ENCODE measurements around the gene RAD51. TPM values are rescaled to one million over a fixed set of nuclear protein-coding genes. Genes with fewer than 3 reads are reported as not detected.

The RAD51 gene
- total and polyA plus RNA-seq, 9 of the 15 experiments (the other 6 are each of a cell fraction or from before 2014, with no cell fraction given) = 16.0 to 63.8 (median 34.6) TPM

DNA sequence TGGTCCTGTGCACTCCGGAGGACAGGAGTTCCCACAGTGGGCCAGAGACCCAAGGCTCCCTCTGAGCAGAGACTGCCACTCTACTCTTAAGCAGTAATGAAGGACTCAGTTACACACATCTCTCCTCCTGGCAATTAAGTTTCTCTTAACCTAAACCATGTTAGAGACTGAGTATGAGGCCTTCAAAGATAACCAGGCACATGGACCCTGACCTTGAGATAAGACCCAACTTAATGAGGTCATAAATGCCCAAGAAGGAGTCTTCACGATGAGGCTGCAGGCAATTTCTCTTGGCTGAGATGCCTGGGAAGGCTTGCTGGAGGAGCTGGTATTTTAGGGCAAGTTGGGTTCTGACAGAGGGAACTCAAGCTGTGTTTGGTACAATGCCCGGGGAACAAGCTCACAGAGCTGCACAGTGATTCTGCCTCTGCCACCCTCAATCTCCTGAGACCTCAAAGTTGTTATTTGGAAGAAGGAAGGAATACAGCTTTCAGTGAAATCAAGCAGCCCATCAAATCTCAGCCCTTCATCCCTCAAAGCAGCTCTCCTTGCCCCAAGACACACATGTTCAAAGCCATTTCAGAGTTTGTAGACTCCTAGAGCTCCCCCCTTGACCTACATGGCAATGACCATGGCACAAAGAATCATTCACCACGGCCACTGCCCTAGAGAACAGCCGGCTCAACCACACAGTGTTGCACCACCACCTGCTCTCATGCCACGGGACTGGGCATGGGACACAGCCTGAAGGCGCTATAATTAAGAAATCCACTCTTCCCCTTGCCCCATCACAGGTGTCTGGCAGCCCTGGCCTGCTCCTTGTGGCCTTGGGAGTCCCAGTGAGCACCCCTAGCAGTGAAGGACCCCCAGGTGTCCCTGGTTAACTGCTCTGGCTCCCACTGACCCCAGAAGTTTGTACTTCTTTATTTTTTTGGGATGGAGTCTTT is 53.0 kb downstream of the RAD51 start:
- FAIRE-seq (peak; percentile 51), ATAC-seq (no peak), DNase-seq (ENCODE audit: extremely low read depth in 1 of 4, low spot score in 3 of 4) (peak in 1 of 4 experiments; percentile 53)
- in situ Hi-C loops (cut with MboI) (no loop called here), intact Hi-C loops (cut with micrococcal nuclease) (loop anchor here (2.0 kb wide), 2 partner anchors 35 to 147 kb away; partner anchors contain the start of gene VPS18)
- Histone ChIP-seq H3K4me1 (replicated peaks in 1 of 2; ENCODE audit: control insufficient read depth in 2 of 2, insufficient read depth in 2 of 2, low read length in 2 of 2) (peaks cover 55 to 61% of the 10 kb centered on the region in 2 experiments), H3K9me3 (replicated peaks; ENCODE audit: control insufficient read depth, insufficient read depth, low read depth, low read length) (no peaks in the 10 kb centered on the region), H3K4me2 (ENCODE audit: insufficient read depth, low read length) (peak overlapping the region; percentile 21; the same call in 1 of the 2 replicates), H3K27ac (ENCODE audit: extremely low read depth, low read depth, low read length) (peak overlapping the region; percentile 45; the same call in 2 of the 3 replicates), H3K9me1 (ENCODE audit: control insufficient read depth, insufficient read depth, low read length) (no peaks in the 10 kb centered on the region), H3K79me2 (ENCODE audit: control insufficient read depth, insufficient read depth, low read length) (peaks cover 61% of the 10 kb centered on the region), H2AFZ (ENCODE audit: low read depth, low read length) (no peak overlapping the region), H3K4me3 (no peak overlapping the region), H4K20me1 (replicated peaks; ENCODE audit: control insufficient read depth, insufficient read depth, low read length) (peaks cover 8% of the 10 kb centered on the region; the same call in 1 of the 2 replicates), H3K27me3 (ENCODE audit: control insufficient read depth in 2 of 2, insufficient read depth in 2 of 2, low read length in 2 of 2) (no peaks in the 10 kb centered on the region), H3K36me3 (ENCODE audit: control insufficient read depth, insufficient read depth, low read length) (peaks cover 90% of the 10 kb centered on the region), H3K9ac (ENCODE audit: insufficient read depth in 1 of 2, low read depth in 2 of 2, low read length in 2 of 2) (peak overlapping the region in 1 of 2 experiments; percentile 78; a peak in 1 of 4 replicates)
- ChIA-PET CTCF (ENCODE audit: low intra/inter-chr PET ratio) (interaction anchor here (0.6 to 1.3 kb wide), 3 partner anchors 34 to 159 kb away, joined by 3 to 5 read pairs (median 5); no protein-coding TSS in a partner anchor), POLR2A (interaction anchor here (0.7 to 3.0 kb wide), 9 partner anchors 8 to 235 kb away, joined by 3 to 9 read pairs (median 4); partner anchors contain the start of genes GCHFR and RPUSD2)
- 65% methylated on average over 7 of the region's 7 CpGs for WGBS (ENCODE audit: insufficient coverage, low coverage, missing lambda C conversion rate)
- no TSS peak for BruUV-seq (replicated peaks)
- no peak; the same call in 1 of the 2 replicates for TF ChIP-seq RBFOX2 (IDR thresholded peaks at IDR 0.05; ENCODE audit: low read depth, low read length)
- TF ChIP-seq EGR1 (conservative IDR thresholded peaks at IDR 0.05) = no peak
- no peak for TF ChIP-seq YBX1 (IDR thresholded peaks at IDR 0.05)
- no peak for TF ChIP-seq SRSF1 (IDR thresholded peaks at IDR 0.05; ENCODE audit: low read depth, low read length)
- TF ChIP-seq MAZ (CRISPR knock-in tag; conservative IDR thresholded peaks at IDR 0.05 in 1 of 2, IDR thresholded peaks at IDR 0.05 in 1 of 2) = no peak
- TF ChIP-seq FOXP4 (CRISPR knock-in tag; IDR thresholded peaks at IDR 0.05; ENCODE audit: borderline replicate concordance) = no peak
- no peak for TF ChIP-seq TCF15 (CRISPR knock-in tag; IDR thresholded peaks at IDR 0.05)
- TF ChIP-seq FIP1L1 (IDR thresholded peaks at IDR 0.05; ENCODE audit: low read depth, low read length, poor library complexity, severe bottlenecking) = no peak
- no peak for TF ChIP-seq ZNF444 (CRISPR knock-in tag; IDR thresholded peaks at IDR 0.05)
- no peak for TF ChIP-seq CREB5 (CRISPR knock-in tag; IDR thresholded peaks at IDR 0.05)
- TF ChIP-seq, protein P1, sequence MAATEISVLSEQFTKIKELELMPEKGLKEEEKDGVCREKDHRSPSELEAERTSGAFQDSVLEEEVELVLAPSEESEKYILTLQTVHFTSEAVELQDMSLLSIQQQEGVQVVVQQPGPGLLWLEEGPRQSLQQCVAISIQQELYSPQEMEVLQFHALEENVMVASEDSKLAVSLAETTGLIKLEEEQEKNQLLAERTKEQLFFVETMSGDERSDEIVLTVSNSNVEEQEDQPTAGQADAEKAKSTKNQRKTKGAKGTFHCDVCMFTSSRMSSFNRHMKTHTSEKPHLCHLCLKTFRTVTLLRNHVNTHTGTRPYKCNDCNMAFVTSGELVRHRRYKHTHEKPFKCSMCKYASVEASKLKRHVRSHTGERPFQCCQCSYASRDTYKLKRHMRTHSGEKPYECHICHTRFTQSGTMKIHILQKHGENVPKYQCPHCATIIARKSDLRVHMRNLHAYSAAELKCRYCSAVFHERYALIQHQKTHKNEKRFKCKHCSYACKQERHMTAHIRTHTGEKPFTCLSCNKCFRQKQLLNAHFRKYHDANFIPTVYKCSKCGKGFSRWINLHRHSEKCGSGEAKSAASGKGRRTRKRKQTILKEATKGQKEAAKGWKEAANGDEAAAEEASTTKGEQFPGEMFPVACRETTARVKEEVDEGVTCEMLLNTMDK (IDR thresholded peaks at IDR 0.05; ENCODE audit: borderline replicate concordance, insufficient read depth, low read depth, low read length, poor library complexity, severe bottlenecking) = no peak
- TF ChIP-seq ZFP30 (CRISPR knock-in tag; IDR thresholded peaks at IDR 0.05; ENCODE audit: borderline replicate concordance) = no peak
- no peak for TF ChIP-seq PHF21A (IDR thresholded peaks at IDR 0.05; ENCODE audit: borderline replicate concordance, low read depth)
